Measurements from ENCODE around the gene NAGLU.
"Not testable (repeated sequence)": the region's sequence is repeated elsewhere in the genome, so short reads cannot be mapped to it uniquely, and the experiment has no call there.

Gene NAGLU

GRCh38 chr17:42541041-42541833, 5.2 kb downstream of the NAGLU start:
- H3K9me3 Mint-ChIP-seq, result no peaks in the 10 kb centered on the region
- H3K4me3 Mint-ChIP-seq, result no peak overlapping the region
- H3K4me1 Mint-ChIP-seq, result peaks cover 31% of the 10 kb centered on the region
- no peak for DNase-seq
- TF ChIP-seq CTCF (IDR thresholded peaks at IDR 0.05), result no peak
- peaks cover 3% of the 10 kb centered on the region for H3K27me3 Mint-ChIP-seq (ENCODE audit: low read depth, poor library complexity)
- H3K36me3 Mint-ChIP-seq (ENCODE audit: low read depth), result peaks cover 17% of the 10 kb centered on the region
- peak overlapping the region; percentile 91 for H3K27ac Mint-ChIP-seq

- TF ChIP-seq CTCF (IDR thresholded peaks at IDR 0.05), result no peak
- H3K27me3 Mint-ChIP-seq (ENCODE audit: low read depth, poor library complexity), result peaks cover 3% of the 10 kb centered on the region
- DNase-seq, result no peak
- peaks cover 14% of the 10 kb centered on the region for H3K4me1 Mint-ChIP-seq
- no peaks in the 10 kb centered on the region for H3K9me3 Mint-ChIP-seq
- H3K27ac Mint-ChIP-seq, result no peak overlapping the region
- H3K36me3 Mint-ChIP-seq (ENCODE audit: low read depth), result peaks cover 17% of the 10 kb centered on the region
- no peak overlapping the region for H3K4me3 Mint-ChIP-seq
Measured at GRCh38 chr17:42543190-42544079, 7.4 kb downstream of the NAGLU start.

- peak overlapping the region; percentile 11 for H3K27ac Mint-ChIP-seq
- peaks cover 17% of the 10 kb centered on the region for H3K4me1 Mint-ChIP-seq
- H3K36me3 Mint-ChIP-seq (ENCODE audit: low read depth), result peaks cover 8% of the 10 kb centered on the region
- no peak for TF ChIP-seq CTCF (IDR thresholded peaks at IDR 0.05)
- H3K27me3 Mint-ChIP-seq (ENCODE audit: low read depth, poor library complexity), result no peaks in the 10 kb centered on the region
- H3K9me3 Mint-ChIP-seq, result no peaks in the 10 kb centered on the region
- no peak overlapping the region for H3K4me3 Mint-ChIP-seq
- DNase-seq, result no peak
Measured at GRCh38 chr17:42544874-42545283, 8.8 kb downstream of the NAGLU start.

GRCh38 chr17:42545755-42546505, 9.9 kb downstream of the NAGLU start:
- H3K4me1 Mint-ChIP-seq, result peaks cover 19% of the 10 kb centered on the region
- H3K9me3 Mint-ChIP-seq; H3K27ac Mint-ChIP-seq; H3K36me3 Mint-ChIP-seq (ENCODE audit: low read depth); H3K27me3 Mint-ChIP-seq (ENCODE audit: low read depth, poor library complexity); H3K4me3 Mint-ChIP-seq; DNase-seq: not testable (repeated sequence)

GRCh38 chr17:42547001-42547461, 11.0 kb downstream of the NAGLU start:
- Mint-ChIP-seq H3K9me3 (no peaks in the 10 kb centered on the region), H3K36me3 (ENCODE audit: low read depth) (peaks cover 5% of the 10 kb centered on the region), H3K27me3 (ENCODE audit: low read depth, poor library complexity) (no peaks in the 10 kb centered on the region), H3K4me1 (peaks cover 17% of the 10 kb centered on the region), H3K27ac (no peak overlapping the region), H3K4me3 (peak overlapping the region; percentile 52)
- no peak for TF ChIP-seq CTCF (IDR thresholded peaks at IDR 0.05)
- DNase-seq, result no peak

GRCh38 chr17:42547698-42548069, 11.6 kb downstream of the NAGLU start:
- Mint-ChIP-seq H3K4me1 (peaks cover 23% of the 10 kb centered on the region), H3K27ac (no peak overlapping the region), H3K9me3 (no peaks in the 10 kb centered on the region), H3K4me3 (no peak overlapping the region), H3K36me3 (ENCODE audit: low read depth) (peaks cover 5% of the 10 kb centered on the region), H3K27me3 (ENCODE audit: low read depth, poor library complexity) (no peaks in the 10 kb centered on the region)
- no peak for TF ChIP-seq CTCF (IDR thresholded peaks at IDR 0.05)
- DNase-seq, result no peak

Data from nephron progenitor cell (in vitro differentiated cells).